Fibroblast of villous mesenchyme (primary cell): ENCODE measurements around the gene PCOLCE2. TPM values are rescaled to one million over a fixed set of nuclear protein-coding genes. Genes with fewer than 3 reads are reported as not detected.

Source experiments
- DNase-seq: peaks from one replicate; pipeline ENCODE4 v3.0.0-alpha.2; 2010; ENCODE audit warnings: low read depth
- H3K4me3 ChIP-seq: 2 replicates; pipeline ENCODE4 v1.5.1; 2011; ENCODE audit warnings: low read depth, mild to moderate bottlenecking, low read length
- total RNA-seq: library from RNA; depleted of rRNA; stranded (reverse); fragments of >200 nt; gene quantifications from 2 replicates; pipeline ENCODE4 v1.2.3, GENCODE V29; 2012
- TF ChIP-seq, protein P1 (sequence below): IDR thresholded peaks from 2 replicates; pipeline ENCODE4 v1.5.1; 2012; ENCODE audit warnings: low read depth, mild to moderate bottlenecking, low read length; ENCODE audit not compliant: insufficient read depth

PCOLCE2 gene
- total RNA-seq, 1 donor: under 0.01 TPM

DNA sequence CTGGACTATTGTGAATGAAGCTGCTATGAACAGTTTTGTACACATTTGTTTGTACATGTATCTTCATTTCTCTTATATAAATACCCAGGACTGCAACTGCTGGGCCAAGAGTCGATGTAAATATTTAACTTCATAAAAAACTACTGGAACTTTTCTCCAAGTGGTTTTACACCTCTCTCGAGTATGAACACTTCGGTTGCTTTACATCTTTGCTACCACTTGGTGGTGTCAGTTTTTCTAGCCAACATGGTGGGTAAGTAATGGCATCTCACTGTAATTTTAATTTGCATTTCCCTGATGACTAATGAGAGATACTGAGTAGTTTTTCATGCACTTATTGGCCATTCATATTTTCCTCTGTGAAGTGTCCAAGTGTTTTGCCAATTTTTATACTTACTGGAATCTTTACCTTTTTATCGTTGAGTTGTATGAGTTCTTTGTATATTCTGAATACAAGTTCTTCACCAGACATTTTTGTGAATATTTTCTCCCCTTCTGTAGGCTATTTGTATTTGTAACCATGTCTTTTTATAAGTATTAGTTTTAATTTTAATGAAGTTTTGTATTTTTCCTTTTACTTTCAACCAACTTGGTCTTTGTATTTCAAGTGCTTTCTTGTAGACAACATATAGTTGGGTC lies 44.4 kb downstream of the PCOLCE2 start:
- TF ChIP-seq, protein P1, sequence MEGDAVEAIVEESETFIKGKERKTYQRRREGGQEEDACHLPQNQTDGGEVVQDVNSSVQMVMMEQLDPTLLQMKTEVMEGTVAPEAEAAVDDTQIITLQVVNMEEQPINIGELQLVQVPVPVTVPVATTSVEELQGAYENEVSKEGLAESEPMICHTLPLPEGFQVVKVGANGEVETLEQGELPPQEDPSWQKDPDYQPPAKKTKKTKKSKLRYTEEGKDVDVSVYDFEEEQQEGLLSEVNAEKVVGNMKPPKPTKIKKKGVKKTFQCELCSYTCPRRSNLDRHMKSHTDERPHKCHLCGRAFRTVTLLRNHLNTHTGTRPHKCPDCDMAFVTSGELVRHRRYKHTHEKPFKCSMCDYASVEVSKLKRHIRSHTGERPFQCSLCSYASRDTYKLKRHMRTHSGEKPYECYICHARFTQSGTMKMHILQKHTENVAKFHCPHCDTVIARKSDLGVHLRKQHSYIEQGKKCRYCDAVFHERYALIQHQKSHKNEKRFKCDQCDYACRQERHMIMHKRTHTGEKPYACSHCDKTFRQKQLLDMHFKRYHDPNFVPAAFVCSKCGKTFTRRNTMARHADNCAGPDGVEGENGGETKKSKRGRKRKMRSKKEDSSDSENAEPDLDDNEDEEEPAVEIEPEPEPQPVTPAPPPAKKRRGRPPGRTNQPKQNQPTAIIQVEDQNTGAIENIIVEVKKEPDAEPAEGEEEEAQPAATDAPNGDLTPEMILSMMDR: peak; percentile 64
- peak; percentile 48 for DNase-seq
- no peak overlapping the region for H3K4me3 ChIP-seq

DNA sequence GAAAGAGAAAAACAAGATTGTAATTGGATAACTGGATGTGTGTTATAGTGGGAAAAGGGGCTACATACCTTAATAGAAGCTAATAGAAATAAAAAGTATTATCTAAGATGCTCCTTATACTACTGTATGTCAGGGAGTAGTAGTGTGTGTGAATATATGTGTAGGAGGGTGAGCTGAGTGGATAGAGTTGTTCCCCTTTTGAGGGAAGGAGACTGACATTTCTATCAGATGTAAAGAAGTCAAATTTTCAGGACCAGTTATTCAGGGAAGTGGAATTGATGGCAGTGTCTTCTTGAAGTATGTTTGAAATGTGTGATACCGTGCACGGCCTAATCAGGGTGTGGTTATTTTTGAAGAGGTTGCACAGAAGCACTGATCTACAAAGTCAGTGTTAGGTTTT lies 49.1 kb downstream of the PCOLCE2 start:
- TF ChIP-seq, protein P1: no peak
- H3K4me3 ChIP-seq: no peak overlapping the region
- DNase-seq: no peak

DNA sequence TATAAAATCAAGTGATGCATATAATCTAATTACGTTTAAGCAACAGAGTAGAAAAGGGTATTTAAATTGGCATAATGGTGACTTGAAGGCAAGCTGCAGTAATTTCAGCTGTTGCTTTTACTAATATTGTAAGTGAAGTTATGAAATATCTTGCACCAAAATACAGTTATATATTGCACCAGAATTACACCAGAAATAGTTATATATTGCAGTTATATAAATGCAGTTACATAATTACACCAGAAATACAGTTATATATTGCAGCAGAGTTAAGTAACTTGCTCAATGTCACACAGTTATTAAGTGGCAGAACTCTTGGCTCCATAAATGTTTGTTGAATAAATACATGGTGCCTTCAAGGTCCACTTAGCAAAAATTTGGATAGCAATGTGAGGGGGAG lies 51.4 kb downstream of the PCOLCE2 start:
- TF ChIP-seq, protein P1: no peak
- no peak overlapping the region for H3K4me3 ChIP-seq
- DNase-seq: no peak

DNA sequence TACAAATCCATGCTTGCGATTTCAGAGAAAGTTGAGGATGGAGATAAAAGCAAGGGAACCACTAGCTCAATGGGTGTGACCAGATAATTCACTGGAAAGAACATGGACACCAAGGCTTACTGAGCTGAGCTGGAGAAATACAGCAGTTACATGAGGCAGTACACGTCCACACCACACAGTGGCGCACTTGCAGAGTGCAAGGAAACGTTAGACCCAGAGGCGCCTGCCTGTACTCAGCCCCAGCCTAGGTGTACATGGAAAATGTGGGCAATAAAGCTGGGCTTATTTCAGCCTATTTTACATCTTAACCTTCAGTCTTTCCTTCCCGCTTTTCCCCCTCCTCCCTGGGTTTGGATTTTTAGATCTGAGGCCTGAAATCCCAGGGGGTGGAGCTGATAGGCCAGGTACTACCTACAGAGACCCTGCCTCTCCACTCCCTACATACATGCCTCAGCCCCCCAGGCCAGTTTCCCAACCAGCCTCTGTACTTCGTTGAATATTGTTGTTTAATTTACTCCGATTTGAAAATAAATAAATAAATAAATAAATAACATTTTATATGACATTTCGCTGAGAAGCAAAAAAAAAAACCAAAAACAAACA lies 60.1 kb downstream of the PCOLCE2 start:
- DNase-seq: peak; percentile 74
- TF ChIP-seq, protein P1: peak; percentile 94
- H3K4me3 ChIP-seq: no peak overlapping the region

DNA sequence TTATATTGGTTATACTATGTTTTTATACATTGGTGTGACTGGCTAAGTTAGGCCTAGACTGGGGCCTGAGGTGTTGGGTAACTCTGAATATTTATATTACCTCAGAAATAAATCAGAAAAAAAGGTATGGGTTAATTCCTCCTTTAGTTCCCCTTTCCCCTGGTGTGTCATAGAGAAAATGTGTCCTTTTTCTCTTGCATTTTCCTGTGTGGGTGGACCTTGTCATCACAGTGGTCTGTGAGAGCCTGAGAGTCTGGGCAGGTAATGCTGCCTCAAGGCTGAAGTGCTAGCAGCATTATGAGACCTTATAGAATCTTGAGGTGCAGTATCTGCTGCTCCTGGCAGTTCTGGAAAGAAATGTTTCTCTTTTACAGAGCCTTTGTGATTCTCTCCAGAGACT lies 69.7 kb downstream of the PCOLCE2 start:
- no peak for DNase-seq
- TF ChIP-seq, protein P1: no peak
- H3K4me3 ChIP-seq: no peak overlapping the region

DNA sequence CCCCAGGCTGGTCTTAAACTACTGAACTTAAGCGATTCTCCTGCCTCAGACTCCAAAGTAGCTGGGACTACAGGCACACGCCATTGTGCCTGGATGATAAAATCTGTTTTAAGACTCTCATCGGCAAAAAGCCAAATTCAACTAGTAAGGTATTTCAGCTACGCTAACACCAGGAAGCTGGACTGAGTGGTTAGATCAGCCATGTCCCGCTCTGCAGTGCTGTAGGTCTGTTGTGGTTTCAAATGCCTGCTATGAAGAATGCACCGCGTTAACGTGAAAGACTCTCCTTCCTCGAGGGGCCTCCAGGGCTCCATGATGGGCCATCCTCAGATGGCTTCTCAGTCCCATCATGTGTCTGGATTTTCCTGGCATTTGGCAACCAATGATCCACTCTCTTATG lies 70.2 kb downstream of the PCOLCE2 start:
- H3K4me3 ChIP-seq: no peak overlapping the region
- TF ChIP-seq, protein P1: no peak
- DNase-seq: no peak
